Sigmoid colon (tissue), 7 donors: ENCODE data around the gene CRY2. TPM values are rescaled to one million over a fixed set of nuclear protein-coding genes. Genes with fewer than 3 reads are reported as not detected.
A peak's percentile ranks its signal among the peaks of the same experiment; 100 is the strongest.
"Not testable (repeated sequence)": the region's sequence is repeated elsewhere in the genome, so short reads cannot be mapped to it uniquely, and the experiment has no call there.

Experiments
- DNase-seq: peaks from one replicate; pipeline ENCODE4 v3.0.0-alpha.2; 2019
- H3K27ac ChIP-seq, 4 donors: fragments of 200-600 bp; sonication (generic); one replicate each; pipeline ENCODE4 v1.5.1; 2016 to 2019; ENCODE audit warnings: mild to moderate bottlenecking in 1 of 4
- H3K27me3 ChIP-seq, 3 donors: fragments of 200-600 bp; sonication (generic); one replicate each; pipeline ENCODE4 v1.5.1; 2019; ENCODE audit warnings: mild to moderate bottlenecking in 1 of 3
- H3K36me3 ChIP-seq, 4 donors: fragments of 200-600 bp; sonication (generic); one replicate each; pipeline ENCODE4 v1.5.1; 2016 to 2019
- H3K4me1 ChIP-seq, 4 donors: fragments of 200-600 bp; sonication (generic); one replicate each; pipeline ENCODE4 v1.5.1; 2017 to 2019
- H3K4me3 ChIP-seq, 4 donors: fragments of 200-600 bp; sonication (generic); one replicate each; pipeline ENCODE4 v1.5.1; 2017 to 2019; ENCODE audit warnings: mild to moderate bottlenecking in 2 of 4, moderate library complexity in 1 of 4
- H3K9me3 ChIP-seq, 4 donors: fragments of 200-600 bp in 3 of 4; sonication (generic) in 3 of 4; one replicate each; pipeline versions ENCODE4 v1.5.1 to v1.6.1; 2013 to 2019
- EP300 ChIP-seq, 4 donors: sonication (generic); formaldehyde crosslinking; IDR thresholded peaks; one replicate each; pipeline ENCODE4 v1.6.1; 2017; ENCODE audit warnings: antibody characterized with exemption in 4 of 4
- POLR2A ChIP-seq, 2 donors: fragments of 450-650 bp; IDR thresholded peaks; one replicate each; pipeline ENCODE4 v1.6.1; 2016; ENCODE audit warnings: antibody characterized with exemption in 2 of 2, mild to moderate bottlenecking in 2 of 2, moderate library complexity in 2 of 2
- POLR2AphosphoS5 ChIP-seq, 4 donors: sonication (generic); formaldehyde crosslinking; IDR thresholded peaks; one replicate each; pipeline ENCODE4 v1.6.1; 2017; ENCODE audit warnings: antibody characterized with exemption in 4 of 4
- WGBS, 2 donors: extraction: QIAGEN DNeasy Blood & Tissue Kit; methylation state at CpG; one replicate each; pipeline ENCODE4 v1.1.7; 2013; 5-methylcytosine and 5-hydroxymethylcytosine counted together
- intact Hi-C: fragments of 100-400 bp; cut with DNase I; formaldehyde crosslinking; loops from one replicate; pipeline ENCODE4 v1.15.1; 2023
- polyA plus RNA-seq, 3 donors: library from polyadenylated mRNA; stranded (reverse); fragments of 200-250 nt; gene quantifications; one replicate each; pipeline ENCODE4 v1.2.3, GENCODE V29; 2013
- total RNA-seq, 4 donors: library from RNA; depleted of rRNA; stranded (reverse); fragments of >200 nt; gene quantifications; one replicate each; pipeline ENCODE4 v1.1.0, GENCODE V29; 2016
- TF ChIP-seq, protein P1 (sequence below), 4 experiments: fragments of 450-650 bp in 3 of 4; fragments of 200-600 bp in 1 of 4; IDR thresholded peaks; one replicate each; pipeline ENCODE4 v1.5.1; 2016 to 2019; ENCODE audit warnings: antibody characterized with exemption in 4 of 4, mild to moderate bottlenecking in 3 of 4, moderate library complexity in 2 of 4
- donor health status: healthy with polysubstance abuse.
- donor health status: Bipolar disorder and iron deficiency.
- donor health status: healthy.

CRY2 gene
- total and polyA plus RNA-seq, 7 donors: 5.3 to 49.3 (median 27.5) TPM

DNA sequence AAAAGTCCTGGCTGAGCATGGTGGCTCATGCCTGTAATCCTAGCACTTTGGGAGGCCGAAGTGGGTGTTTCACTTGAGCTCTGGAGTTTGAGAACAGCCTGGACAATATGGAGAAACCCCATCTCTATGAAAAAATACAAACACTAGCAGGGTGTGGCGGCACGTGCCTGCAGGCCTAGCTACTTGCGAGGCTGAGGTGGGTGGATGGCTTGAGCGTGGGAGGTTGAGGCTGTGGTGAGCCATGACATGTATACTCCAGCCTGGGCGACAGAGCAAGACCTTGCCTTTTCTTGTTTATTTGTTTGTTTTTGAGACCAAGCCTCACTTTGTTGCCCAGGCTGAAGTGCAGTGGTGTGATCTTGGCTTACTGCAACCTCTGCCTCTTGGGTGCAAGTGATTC, 8.1 kb upstream of the CRY2 start:
- H3K4me3 ChIP-seq: no peak overlapping the region
- H3K9me3 ChIP-seq: no peaks in the 10 kb centered on the region
- TF ChIP-seq EP300 (IDR thresholded peaks at IDR 0.05) (no peak), POLR2A (IDR thresholded peaks at IDR 0.05) (no peak), POLR2AphosphoS5 (IDR thresholded peaks at IDR 0.05) (no peak)
- TF ChIP-seq, protein P1, sequence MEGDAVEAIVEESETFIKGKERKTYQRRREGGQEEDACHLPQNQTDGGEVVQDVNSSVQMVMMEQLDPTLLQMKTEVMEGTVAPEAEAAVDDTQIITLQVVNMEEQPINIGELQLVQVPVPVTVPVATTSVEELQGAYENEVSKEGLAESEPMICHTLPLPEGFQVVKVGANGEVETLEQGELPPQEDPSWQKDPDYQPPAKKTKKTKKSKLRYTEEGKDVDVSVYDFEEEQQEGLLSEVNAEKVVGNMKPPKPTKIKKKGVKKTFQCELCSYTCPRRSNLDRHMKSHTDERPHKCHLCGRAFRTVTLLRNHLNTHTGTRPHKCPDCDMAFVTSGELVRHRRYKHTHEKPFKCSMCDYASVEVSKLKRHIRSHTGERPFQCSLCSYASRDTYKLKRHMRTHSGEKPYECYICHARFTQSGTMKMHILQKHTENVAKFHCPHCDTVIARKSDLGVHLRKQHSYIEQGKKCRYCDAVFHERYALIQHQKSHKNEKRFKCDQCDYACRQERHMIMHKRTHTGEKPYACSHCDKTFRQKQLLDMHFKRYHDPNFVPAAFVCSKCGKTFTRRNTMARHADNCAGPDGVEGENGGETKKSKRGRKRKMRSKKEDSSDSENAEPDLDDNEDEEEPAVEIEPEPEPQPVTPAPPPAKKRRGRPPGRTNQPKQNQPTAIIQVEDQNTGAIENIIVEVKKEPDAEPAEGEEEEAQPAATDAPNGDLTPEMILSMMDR (IDR thresholded peaks at IDR 0.05): no peak
- DNase-seq: no peak
- no peaks in the 10 kb centered on the region for H3K27me3 ChIP-seq
- WGBS, 2 donors: 80 to 90% methylated on average over 6 of the region's 6 CpGs
- peaks cover 0 to 8% (median 6%) of the 10 kb centered on the region in 4 donors for H3K4me1 ChIP-seq
- H3K27ac ChIP-seq: no peak overlapping the region
- intact Hi-C loops: no loop called here
- H3K36me3 ChIP-seq: no peaks in the 10 kb centered on the region

DNA sequence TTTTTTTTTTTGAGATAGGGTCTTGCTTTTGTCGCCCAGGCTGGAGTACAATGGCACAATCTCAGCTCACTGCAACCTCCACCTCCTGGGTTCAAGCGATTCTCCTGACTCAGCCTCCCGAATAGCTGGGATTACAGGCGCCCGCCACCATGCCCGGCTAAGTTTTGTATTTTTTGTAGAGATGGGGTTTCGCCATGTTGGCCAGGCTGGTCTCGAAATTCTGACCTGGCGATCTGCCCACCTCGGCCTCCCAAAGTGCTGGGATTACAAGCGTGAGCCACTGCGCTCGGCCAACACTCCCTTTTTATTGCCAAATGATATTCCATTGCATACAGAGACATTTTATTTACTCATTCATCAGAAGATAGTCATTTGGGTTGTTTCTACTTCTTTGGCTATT, 7.0 kb upstream of the CRY2 start:
- not testable (repeated sequence) for H3K27me3 ChIP-seq, H3K27ac ChIP-seq, H3K36me3 ChIP-seq, H3K4me1 ChIP-seq, DNase-seq, H3K4me3 ChIP-seq, H3K9me3 ChIP-seq
- 81 to 93% methylated on average over 13 of the region's 13 CpGs for WGBS, 2 donors
- intact Hi-C loops: loop anchor here (5.0 kb wide), 2 partner anchors 62 to 167 kb away; no protein-coding TSS in a partner anchor

- peak overlapping the region; percentile 73 to 81 (median 77) for H3K27ac ChIP-seq
- WGBS, 2 donors: 4 to 15% methylated on average over 22 of the region's 22 CpGs
- peaks cover 0 to 21% (median 15%) of the 10 kb centered on the region in 4 donors for H3K4me1 ChIP-seq
- no peaks in the 10 kb centered on the region for H3K27me3 ChIP-seq
- no peaks in the 10 kb centered on the region for H3K9me3 ChIP-seq
- TF ChIP-seq POLR2A (IDR thresholded peaks at IDR 0.05) (no peak), EP300 (IDR thresholded peaks at IDR 0.05) (peak in 2 of 4 donors; percentile 30 to 46), POLR2AphosphoS5 (IDR thresholded peaks at IDR 0.05) (peak; percentile 24 to 85 (median 68))
- TF ChIP-seq, protein P1 (IDR thresholded peaks at IDR 0.05): peak; percentile 90 to 96 (median 94)
- peak; percentile 97 for DNase-seq
- no peaks in the 10 kb centered on the region for H3K36me3 ChIP-seq
- intact Hi-C loops: loop anchor here (5.0 kb wide), 2 partner anchors 59 to 164 kb away; no protein-coding TSS in a partner anchor
- peak overlapping the region in 2 of 4 donors; percentile 3 to 14 for H3K4me3 ChIP-seq
Measured at GRCh38 chr11:45843158-45843924, 3.9 kb upstream of the CRY2 start.

GRCh38 chr11:45844822-45845578, 2.3 kb upstream of the CRY2 start:
- 87 to 91% methylated on average over 3 of the region's 3 CpGs for WGBS, 2 donors
- intact Hi-C loops: loop anchor here (2.0 to 5.0 kb wide), 4 partner anchors 14 to 277 kb away; partner anchors contain the start of gene PHF21A
- no peak for DNase-seq
- Histone ChIP-seq H3K27ac (peak overlapping the region in 1 of 4 donors; percentile 99), H3K4me1 (peaks cover 0 to 38% (median 31%) of the 10 kb centered on the region in 4 donors), H3K4me3 (no peak overlapping the region), H3K9me3 (no peaks in the 10 kb centered on the region), H3K27me3 (no peaks in the 10 kb centered on the region), H3K36me3 (no peaks in the 10 kb centered on the region)
- TF ChIP-seq POLR2AphosphoS5 (IDR thresholded peaks at IDR 0.05) (no peak), POLR2A (IDR thresholded peaks at IDR 0.05) (no peak)
- TF ChIP-seq, protein P1 (IDR thresholded peaks at IDR 0.05): no peak

GRCh38 chr11:45846174-45846675, 1.1 kb upstream of the CRY2 start:
- Histone ChIP-seq H3K4me1 (peaks cover 0 to 50% (median 44%) of the 10 kb centered on the region in 4 donors), H3K36me3 (no peaks in the 10 kb centered on the region), H3K9me3 (no peaks in the 10 kb centered on the region), H3K27ac (peak overlapping the region; percentile 98 to 99 (median 99)), H3K4me3 (peak overlapping the region in 1 of 4 donors; percentile 90), H3K27me3 (no peaks in the 10 kb centered on the region)
- 79 to 84% methylated on average over 4 of the region's 4 CpGs for WGBS, 2 donors
- no peak for TF ChIP-seq POLR2AphosphoS5 (IDR thresholded peaks at IDR 0.05)
- no peak for TF ChIP-seq POLR2A (IDR thresholded peaks at IDR 0.05)
- TF ChIP-seq, protein P1 (IDR thresholded peaks at IDR 0.05): no peak
- no peak for TF ChIP-seq EP300 (IDR thresholded peaks at IDR 0.05)
- intact Hi-C loops: loop anchor here (2.0 to 5.0 kb wide), 2 partner anchors 41 to 276 kb away; partner anchors contain the start of genes PHF21A and SLC35C1
- no peak for DNase-seq
